Testis (tissue), 2 donors: ENCODE data around the gene ANKRD31.

ENCODE experiments used
- CTCF ChIP-seq, 3 experiments: fragments of 450-650 bp in 2 of 3; fragments of 200-600 bp in 1 of 3; sonication (generic) in 1 of 3; IDR thresholded peaks; one replicate each; pipeline ENCODE4 v1.5.1; 2016 to 2019; ENCODE audit warnings: antibody characterized with exemption in 3 of 3, mild to moderate bottlenecking in 2 of 3, moderate library complexity in 1 of 3
- POLR2A ChIP-seq: fragments of 450-650 bp; IDR thresholded peaks from one replicate; pipeline ENCODE4 v1.6.1; 2017; ENCODE audit warnings: antibody characterized with exemption, mild to moderate bottlenecking, moderate library complexity

GRCh38 chr5:75235711-75236110, 967 bp downstream of the ANKRD31 start:
- no peak for TF ChIP-seq CTCF (IDR thresholded peaks at IDR 0.05)
- no peak for TF ChIP-seq POLR2A
